ENCODE measurements around the gene SIDT2.

Gene SIDT2

GRCh38 chr11:117195258-117195657 lies 16.7 kb downstream of the SIDT2 start:
- no peak overlapping the region for H3K9ac ChIP-seq
- H2AFZ ChIP-seq (ENCODE audit: low read depth): no peak overlapping the region
- no peaks in the 10 kb centered on the region for H3K4me1 ChIP-seq (ENCODE audit: low read depth, poor library complexity, severe bottlenecking)
- no peaks in the 10 kb centered on the region for H3K27me3 ChIP-seq (ENCODE audit: insufficient read depth, low read depth)
- H3K36me3 ChIP-seq (ENCODE audit: insufficient read depth): no peaks in the 10 kb centered on the region
- H3K4me3 ChIP-seq (IDR thresholded peaks at IDR 0.05; ENCODE audit: insufficient read depth, low read depth, low read length): no peak overlapping the region
- H3K79me2 ChIP-seq (ENCODE audit: insufficient read depth, low read depth): no peaks in the 10 kb centered on the region
- H3K27ac ChIP-seq: no peak overlapping the region
- H4K20me1 ChIP-seq (ENCODE audit: insufficient read depth): no peaks in the 10 kb centered on the region
- no peak overlapping the region for H3K4me2 ChIP-seq
- TF ChIP-seq, protein P1, sequence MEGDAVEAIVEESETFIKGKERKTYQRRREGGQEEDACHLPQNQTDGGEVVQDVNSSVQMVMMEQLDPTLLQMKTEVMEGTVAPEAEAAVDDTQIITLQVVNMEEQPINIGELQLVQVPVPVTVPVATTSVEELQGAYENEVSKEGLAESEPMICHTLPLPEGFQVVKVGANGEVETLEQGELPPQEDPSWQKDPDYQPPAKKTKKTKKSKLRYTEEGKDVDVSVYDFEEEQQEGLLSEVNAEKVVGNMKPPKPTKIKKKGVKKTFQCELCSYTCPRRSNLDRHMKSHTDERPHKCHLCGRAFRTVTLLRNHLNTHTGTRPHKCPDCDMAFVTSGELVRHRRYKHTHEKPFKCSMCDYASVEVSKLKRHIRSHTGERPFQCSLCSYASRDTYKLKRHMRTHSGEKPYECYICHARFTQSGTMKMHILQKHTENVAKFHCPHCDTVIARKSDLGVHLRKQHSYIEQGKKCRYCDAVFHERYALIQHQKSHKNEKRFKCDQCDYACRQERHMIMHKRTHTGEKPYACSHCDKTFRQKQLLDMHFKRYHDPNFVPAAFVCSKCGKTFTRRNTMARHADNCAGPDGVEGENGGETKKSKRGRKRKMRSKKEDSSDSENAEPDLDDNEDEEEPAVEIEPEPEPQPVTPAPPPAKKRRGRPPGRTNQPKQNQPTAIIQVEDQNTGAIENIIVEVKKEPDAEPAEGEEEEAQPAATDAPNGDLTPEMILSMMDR (conservative IDR thresholded peaks at IDR 0.05; ENCODE audit: low read depth, low read length): no peak

DNA sequence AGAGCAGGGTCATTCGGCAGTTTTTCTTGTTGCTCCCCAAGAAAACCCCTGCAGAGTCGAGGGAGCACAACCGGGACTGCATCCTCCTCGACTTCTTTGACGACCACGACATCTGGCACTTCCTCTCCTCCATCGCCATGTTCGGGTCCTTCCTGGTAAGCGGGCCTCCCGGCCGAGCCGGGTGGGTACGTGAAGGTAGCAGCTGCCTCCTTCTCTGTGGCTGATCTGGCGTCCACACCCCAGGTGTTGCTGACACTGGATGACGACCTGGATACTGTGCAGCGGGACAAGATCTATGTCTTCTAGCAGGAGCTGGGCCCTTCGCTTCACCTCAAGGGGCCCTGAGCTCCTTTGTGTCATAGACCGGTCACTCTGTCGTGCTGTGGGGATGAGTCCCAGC lies 17.2 kb downstream of the SIDT2 start:
- Histone ChIP-seq H3K4me1 (ENCODE audit: low read depth, poor library complexity, severe bottlenecking) (no peaks in the 10 kb centered on the region), H3K27ac (no peak overlapping the region), H3K36me3 (ENCODE audit: insufficient read depth) (no peaks in the 10 kb centered on the region), H3K4me2 (no peak overlapping the region), H3K79me2 (ENCODE audit: insufficient read depth, low read depth) (no peaks in the 10 kb centered on the region), H2AFZ (ENCODE audit: low read depth) (no peak overlapping the region), H4K20me1 (ENCODE audit: insufficient read depth) (no peaks in the 10 kb centered on the region), H3K4me3 (IDR thresholded peaks at IDR 0.05; ENCODE audit: insufficient read depth, low read depth, low read length) (no peak overlapping the region), H3K9ac (no peak overlapping the region), H3K27me3 (ENCODE audit: insufficient read depth, low read depth) (no peaks in the 10 kb centered on the region)
- TF ChIP-seq, protein P1 (conservative IDR thresholded peaks at IDR 0.05; ENCODE audit: low read depth, low read length): no peak

GRCh38 chr11:117197006-117197405 lies 18.5 kb downstream of the SIDT2 start:
- H3K79me2 ChIP-seq (ENCODE audit: insufficient read depth, low read depth): no peaks in the 10 kb centered on the region
- no peaks in the 10 kb centered on the region for H3K27me3 ChIP-seq (ENCODE audit: insufficient read depth, low read depth)
- H3K9ac ChIP-seq: no peak overlapping the region
- no peak overlapping the region for H3K4me3 ChIP-seq (IDR thresholded peaks at IDR 0.05; ENCODE audit: insufficient read depth, low read depth, low read length)
- H3K4me2 ChIP-seq: no peak overlapping the region
- no peaks in the 10 kb centered on the region for H3K4me1 ChIP-seq (ENCODE audit: low read depth, poor library complexity, severe bottlenecking)
- H3K36me3 ChIP-seq (ENCODE audit: insufficient read depth): no peaks in the 10 kb centered on the region
- TF ChIP-seq, protein P1 (conservative IDR thresholded peaks at IDR 0.05; ENCODE audit: low read depth, low read length): no peak
- no peak overlapping the region for H2AFZ ChIP-seq (ENCODE audit: low read depth)
- H4K20me1 ChIP-seq (ENCODE audit: insufficient read depth): no peaks in the 10 kb centered on the region
- H3K27ac ChIP-seq: no peak overlapping the region

DNA sequence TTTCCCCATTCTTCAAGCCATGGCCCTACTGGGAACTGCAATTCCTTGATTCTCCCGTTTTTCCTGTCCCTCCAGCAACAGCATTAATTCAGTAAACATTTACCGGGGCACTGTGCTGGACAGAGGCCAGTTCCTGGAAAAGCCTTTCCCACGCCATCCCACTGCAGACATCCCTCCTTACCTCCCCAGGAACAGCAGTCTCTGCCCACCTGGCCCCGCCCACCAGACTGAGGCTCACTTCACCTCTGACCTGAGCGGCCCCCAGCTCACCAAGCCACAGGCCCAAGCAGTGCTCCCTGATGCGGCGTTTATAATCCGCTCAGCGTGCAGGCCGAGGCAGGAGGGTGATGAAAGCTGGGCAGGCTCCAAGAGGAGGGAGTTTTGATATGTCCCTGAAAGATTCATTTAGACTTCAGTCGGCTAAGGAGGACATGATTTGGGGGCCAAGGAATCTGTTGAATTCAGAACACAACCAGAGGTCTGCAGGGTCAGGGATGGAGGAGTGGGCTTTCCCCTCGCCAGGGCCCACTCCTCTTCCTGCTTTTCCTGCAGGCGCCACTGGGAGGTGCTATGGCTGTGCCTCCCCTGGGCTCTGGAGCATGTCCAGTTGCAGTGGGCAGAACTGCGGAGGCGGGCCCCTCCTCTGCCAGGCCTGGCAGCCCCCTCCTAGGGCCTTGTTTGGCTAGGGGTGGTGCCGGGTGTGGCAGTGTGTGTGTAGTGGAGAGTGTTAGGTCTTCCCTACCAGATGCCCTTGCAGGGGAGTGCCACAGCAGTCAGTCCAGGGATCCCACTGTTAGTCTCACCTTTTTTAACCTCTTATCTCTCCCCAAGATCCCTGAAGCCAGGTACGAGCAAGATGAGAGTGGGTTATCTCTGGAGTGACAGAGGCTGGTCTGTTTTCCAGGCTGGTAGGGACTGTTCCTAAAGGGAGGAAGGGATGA lies 19.2 kb downstream of the SIDT2 start:
- Histone ChIP-seq H3K36me3 (ENCODE audit: insufficient read depth) (no peaks in the 10 kb centered on the region), H3K4me2 (no peak overlapping the region), H3K79me2 (ENCODE audit: insufficient read depth, low read depth) (no peaks in the 10 kb centered on the region), H4K20me1 (ENCODE audit: insufficient read depth) (no peaks in the 10 kb centered on the region), H3K4me1 (ENCODE audit: low read depth, poor library complexity, severe bottlenecking) (no peaks in the 10 kb centered on the region), H3K27ac (no peak overlapping the region), H2AFZ (ENCODE audit: low read depth) (no peak overlapping the region), H3K4me3 (IDR thresholded peaks at IDR 0.05; ENCODE audit: insufficient read depth, low read depth, low read length) (no peak overlapping the region), H3K27me3 (ENCODE audit: insufficient read depth, low read depth) (no peaks in the 10 kb centered on the region), H3K9ac (no peak overlapping the region)
- TF ChIP-seq, protein P1 (conservative IDR thresholded peaks at IDR 0.05; ENCODE audit: low read depth, low read length): no peak
